K562 (cell line): Measurements from ENCODE around the gene SAMD14. TPM values are rescaled to one million over a fixed set of nuclear protein-coding genes. Genes with fewer than 3 reads are reported as not detected.

ENCODE experiments used
- ARNT ChIP-seq, 2 experiments: fragments of 450-650 bp; IDR thresholded peaks; 2 replicates each; pipeline ENCODE4 v1.6.1; 2016; ENCODE audit warnings: mild to moderate bottlenecking in 1 of 2
- EGR1 ChIP-seq: fragments of 450-650 bp; conservative IDR thresholded peaks from 2 replicates; pipeline ENCODE4 v1.6.1; 2017; ENCODE audit warnings: mild to moderate bottlenecking
- FOSL1 ChIP-seq: fragments of 200-800 bp; sonication (Bioruptor generic); conservative IDR thresholded peaks from 2 replicates; pipeline ENCODE4 v1.6.1; 2016; ENCODE audit warnings: missing genetic modification characterization, missing compliant biosample characterization
- FOXM1 ChIP-seq, 2 experiments: fragments of 450-650 bp in 1 of 2; sonication (generic) in 1 of 2; formaldehyde crosslinking in 1 of 2; IDR thresholded peaks; 2 replicates each; pipeline versions ENCODE4 v1.6.1 to v1.9.0; 2017 to 2022; ENCODE audit warnings: low read depth in 2 of 2, mild to moderate bottlenecking in 2 of 2, missing genetic modification reagents in 1 of 2, moderate library complexity in 1 of 2
- GATAD2B ChIP-seq: fragments of 450-650 bp; IDR thresholded peaks from 2 replicates; pipeline ENCODE4 v1.6.1; 2017; ENCODE audit warnings: mild to moderate bottlenecking, borderline replicate concordance
- HDAC6 ChIP-seq: IDR thresholded peaks from 2 replicates; pipeline ENCODE4 v1.6.1; 2012; ENCODE audit warnings: low read depth, mild to moderate bottlenecking, control low read depth, inconsistent platforms, low read length, moderate library complexity
- KLF16 ChIP-seq: IDR thresholded peaks from 2 replicates; pipeline ENCODE4 v1.6.1; 2016; ENCODE audit warnings: antibody characterized with exemption
- LARP7 ChIP-seq: fragments of 450-650 bp; IDR thresholded peaks from 2 replicates; pipeline ENCODE4 v1.6.1; 2016
- MEF2D ChIP-seq: conservative IDR thresholded peaks from 2 replicates; pipeline ENCODE4 v1.6.1; 2016; ENCODE audit warnings: low read depth, missing genetic modification characterization, missing compliant biosample characterization
- MTF1 ChIP-seq: fragments of 250-450 bp; sonication (Bioruptor Pico); IDR thresholded peaks from 2 replicates; pipeline ENCODE4 v1.9.0; 2021; ENCODE audit warnings: moderate library complexity, mild to moderate bottlenecking, inconsistent platforms, borderline replicate concordance
- NEUROD1 ChIP-seq: fragments of 150-350 bp; IDR thresholded peaks from 2 replicates; pipeline ENCODE4 v1.6.1; 2014; ENCODE audit warnings: borderline replicate concordance, low read length, low read depth; ENCODE audit not compliant: partially characterized antibody
- PCBP2 ChIP-seq: fragments of 200-400 bp; formaldehyde crosslinking; IDR thresholded peaks from 2 replicates; pipeline ENCODE4 v1.6.1; 2018; ENCODE audit warnings: low read length, low read depth, mild to moderate bottlenecking, moderate library complexity; ENCODE audit not compliant: poor library complexity, severe bottlenecking
- POLR2A ChIP-seq: fragments of 450-650 bp; conservative IDR thresholded peaks from 2 replicates; pipeline ENCODE4 v1.6.1; 2016
- POLR3A ChIP-seq: IDR thresholded peaks from 2 replicates; pipeline ENCODE4 v1.6.1; 2011; ENCODE audit warnings: borderline replicate concordance, mild to moderate bottlenecking, moderate library complexity; ENCODE audit not compliant: insufficient read length, insufficient read depth; ENCODE audit errors: extremely low read depth
- SMC3 ChIP-seq: conservative IDR thresholded peaks from 2 replicates; pipeline ENCODE4 v1.6.1; 2011; ENCODE audit warnings: low read depth, low read length, improper control_type of control experiment; ENCODE audit not compliant: insufficient read depth
- SP2 ChIP-seq: IDR thresholded peaks from 2 replicates; pipeline ENCODE4 v1.6.1; 2011; ENCODE audit warnings: mild to moderate bottlenecking, low read depth, low read length, moderate library complexity; ENCODE audit not compliant: poor library complexity, severe bottlenecking; ENCODE audit errors: extremely low read depth
- STAT5B ChIP-seq: fragments of 250-450 bp; sonication (Bioruptor Pico); IDR thresholded peaks from 2 replicates; pipeline ENCODE4 v1.8.0; 2021; ENCODE audit warnings: mild to moderate bottlenecking, inconsistent platforms
- ZFX ChIP-seq: sonication (generic); formaldehyde crosslinking; IDR thresholded peaks from 2 replicates; pipeline ENCODE4 v1.8.0; 2022; ENCODE audit warnings: mild to moderate bottlenecking, missing genetic modification reagents, moderate library complexity
- ZNF143 ChIP-seq: sonication (generic); formaldehyde crosslinking; IDR thresholded peaks from 2 replicates; pipeline ENCODE4 v1.9.0; 2022; ENCODE audit warnings: mild to moderate bottlenecking, missing genetic modification reagents
- ZNF431 ChIP-seq: sonication (generic); formaldehyde crosslinking; IDR thresholded peaks from 2 replicates; pipeline ENCODE4 v1.8.0; 2022; ENCODE audit warnings: mild to moderate bottlenecking, missing genetic modification reagents
- ZNF561 ChIP-seq: fragments of 450-650 bp; formaldehyde crosslinking; conservative IDR thresholded peaks from 2 replicates; pipeline ENCODE4 v1.4.0; 2020; ENCODE audit warnings: mild to moderate bottlenecking, moderate library complexity
- ZNF584 ChIP-seq: fragments of 200-800 bp; sonication (Bioruptor generic); IDR thresholded peaks from 2 replicates; pipeline ENCODE4 v1.6.1; 2016; ENCODE audit warnings: low read depth, mild to moderate bottlenecking, missing genetic modification characterization, missing compliant biosample characterization
- polyA plus RNA-seq, 8 experiments: library from polyadenylated mRNA; depleted of rRNA in 4 of 8; stranded (reverse) in 5 of 8; unstranded in 3 of 8; fragments of >200 nt; fragmentation: Nextera tagmentation in 2 of 8; fragmentation: Illumina TruSeq in 1 of 8; extraction: Ambion mirVana in 2 of 8; extraction: Trizol in 1 of 8; gene quantifications; 2 replicates each; pipeline versions ENCODE4 v1.2.1 to v1.2.3, GENCODE V29; 2011 to 2014; ENCODE audit warnings: inconsistent platforms in 1 of 8, missing spikeins in 1 of 8
- total RNA-seq, 7 experiments: library from RNA; depleted of rRNA in 6 of 7; stranded (reverse); fragments of >200 nt in 6 of 7; fragmentation: Illumina TruSeq in 2 of 7; extraction: Trizol in 2 of 7; gene quantifications; 2 replicates each; pipeline versions ENCODE4 v1.2.1 to v1.2.3, GENCODE V29; 2011 to 2021; ENCODE audit warnings: low replicate concordance in 1 of 7
- TF ChIP-seq, protein P1 (sequence below), 2 experiments: fragments of 450-650 bp; conservative IDR thresholded peaks; 2 replicates each; pipeline ENCODE4 v1.6.1; 2017; ENCODE audit warnings: mild to moderate bottlenecking in 2 of 2, moderate library complexity in 2 of 2
- TF ChIP-seq, protein P2 (sequence below): fragments of 450-650 bp; conservative IDR thresholded peaks from 2 replicates; pipeline ENCODE4 v1.6.1; 2016; ENCODE audit warnings: missing genetic modification characterization, low read depth, mild to moderate bottlenecking, missing compliant biosample characterization, moderate library complexity

The SAMD14 gene
- total and polyA plus RNA-seq, 9 of the 15 experiments (the other 6 are each of a cell fraction or from before 2014, with no cell fraction given): 0.04 to 0.07 TPM; not detected in 7

DNA sequence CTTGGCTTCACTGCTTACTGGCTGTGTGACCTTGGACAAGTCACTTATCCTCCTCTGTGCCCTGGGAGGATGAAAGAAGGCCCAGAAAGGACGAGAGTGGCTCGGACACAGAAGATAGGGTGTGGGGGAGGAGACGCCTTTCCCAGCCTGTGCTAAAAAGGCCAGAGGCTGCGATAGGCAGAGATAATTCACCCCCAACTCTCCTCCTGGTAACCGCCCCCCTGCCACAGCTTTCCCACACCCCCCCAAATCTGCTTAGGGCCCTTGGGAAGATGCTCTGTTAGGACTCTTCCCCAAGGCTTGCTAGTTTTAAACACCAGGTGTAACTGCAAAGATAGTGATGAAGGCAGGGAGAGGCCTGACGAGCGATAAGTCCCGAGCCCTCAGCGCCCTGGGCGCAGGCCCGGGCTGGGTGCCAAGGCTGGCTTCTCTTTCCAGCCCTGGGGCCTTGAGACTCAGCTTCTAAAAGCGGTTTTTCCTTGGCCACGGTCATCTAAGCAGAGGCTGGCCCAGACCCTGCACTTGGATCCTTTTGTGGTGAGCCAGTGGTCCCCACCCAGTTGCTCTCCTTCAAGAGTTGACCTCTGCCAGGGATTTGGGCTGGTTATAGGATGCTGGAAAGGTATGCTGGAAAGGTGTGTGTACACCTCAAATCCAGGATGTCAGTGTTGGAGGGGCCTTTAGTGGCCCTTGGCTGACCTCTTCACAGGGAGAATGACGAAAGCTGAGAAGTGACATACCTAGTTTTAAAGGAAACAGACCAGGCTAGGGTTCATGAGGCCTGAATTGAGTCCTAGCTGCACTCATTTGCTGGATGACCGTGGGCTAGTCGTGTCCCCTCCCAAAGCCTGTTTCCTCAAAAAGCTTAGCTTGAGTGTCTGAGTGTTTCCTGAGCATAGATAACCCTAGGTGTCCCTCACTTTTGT is 24.0 kb upstream of the SAMD14 start (continued):
- TF ChIP-seq ARNT (IDR thresholded peaks at IDR 0.05) (0 out of 4 replicates have a peak, but pooled peaks of 1 of the 2 experiments have one; percentile 10), ZNF561 (CRISPR knock-in tag) (no peak), FOXM1 (IDR thresholded peaks at IDR 0.05; ENCODE audit: low read depth) (peak; percentile 45; the same call in 1 of the 2 replicates), FOXM1 (CRISPR knock-in tag; IDR thresholded peaks at IDR 0.05; ENCODE audit: low read depth) (no peak), MEF2D (0 out of 2 replicates have a peak, but pooled peaks have one; percentile 16), MTF1 (no peak), GATAD2B (peak; percentile 7; the same call in 1 of the 2 replicates), POLR3A (no peak), ZNF143 (CRISPR knock-in tag) (no peak), ZFX (CRISPR knock-in tag) (peak; percentile 38; the same call in 1 of the 2 replicates), NEUROD1 (no peak), EGR1 (peak; percentile 77), PCBP2 (no peak), ZNF584 (CRISPR knock-in tag) (no peak), POLR2A (no peak), STAT5B (CRISPR knock-in tag) (no peak), KLF16 (peak; percentile 82), SP2 (no peak), ZNF431 (no peak), SMC3 (0 out of 2 replicates have a peak, but pooled peaks have one; percentile 3), FOSL1 (tag) (no peak), HDAC6 (no peak), LARP7 (no peak)
- TF ChIP-seq, protein P1, sequence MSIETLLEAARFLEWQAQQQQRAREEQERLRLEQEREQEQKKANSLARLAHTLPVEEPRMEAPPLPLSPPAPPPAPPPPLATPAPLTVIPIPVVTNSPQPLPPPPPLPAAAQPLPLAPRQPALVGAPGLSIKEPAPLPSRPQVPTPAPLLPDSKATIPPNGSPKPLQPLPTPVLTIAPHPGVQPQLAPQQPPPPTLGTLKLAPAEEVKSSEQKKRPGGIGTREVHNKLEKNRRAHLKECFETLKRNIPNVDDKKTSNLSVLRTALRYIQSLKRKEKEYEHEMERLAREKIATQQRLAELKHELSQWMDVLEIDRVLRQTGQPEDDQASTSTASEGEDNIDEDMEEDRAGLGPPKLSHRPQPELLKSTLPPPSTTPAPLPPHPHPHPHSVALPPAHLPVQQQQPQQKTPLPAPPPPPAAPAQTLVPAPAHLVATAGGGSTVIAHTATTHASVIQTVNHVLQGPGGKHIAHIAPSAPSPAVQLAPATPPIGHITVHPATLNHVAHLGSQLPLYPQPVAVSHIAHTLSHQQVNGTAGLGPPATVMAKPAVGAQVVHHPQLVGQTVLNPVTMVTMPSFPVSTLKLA (conservative IDR thresholded peaks at IDR 0.05): 0 out of 4 replicates have a peak, but pooled peaks of 1 of the 2 experiments have one; percentile 22
- TF ChIP-seq, protein P2, sequence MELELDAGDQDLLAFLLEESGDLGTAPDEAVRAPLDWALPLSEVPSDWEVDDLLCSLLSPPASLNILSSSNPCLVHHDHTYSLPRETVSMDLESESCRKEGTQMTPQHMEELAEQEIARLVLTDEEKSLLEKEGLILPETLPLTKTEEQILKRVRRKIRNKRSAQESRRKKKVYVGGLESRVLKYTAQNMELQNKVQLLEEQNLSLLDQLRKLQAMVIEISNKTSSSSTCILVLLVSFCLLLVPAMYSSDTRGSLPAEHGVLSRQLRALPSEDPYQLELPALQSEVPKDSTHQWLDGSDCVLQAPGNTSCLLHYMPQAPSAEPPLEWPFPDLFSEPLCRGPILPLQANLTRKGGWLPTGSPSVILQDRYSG: no peak
